Hepatocyte (in vitro differentiated cells): ENCODE measurements around the gene NRSN2. TPM values are rescaled to one million over a fixed set of nuclear protein-coding genes. Genes with fewer than 3 reads are reported as not detected.

Experiments used
- DNase-seq: peaks from one replicate; pipeline ENCODE4 v3.0.0-alpha.2; 2016; ENCODE audit warnings: low spot score
- H2AFZ ChIP-seq: fragments of 200-600 bp; sonication (generic); 2 replicates; pipeline ENCODE4 v1.6.0; 2016; ENCODE audit warnings: antibody characterized with exemption, mild to moderate bottlenecking
- H3K27ac ChIP-seq: fragments of 200-600 bp; sonication (generic); 2 replicates; pipeline ENCODE4 v1.5.1; 2016; ENCODE audit warnings: mild to moderate bottlenecking
- H3K27me3 ChIP-seq: fragments of 200-600 bp; sonication (generic); 2 replicates; pipeline ENCODE4 v1.6.1; 2016
- H3K36me3 ChIP-seq: fragments of 200-600 bp; sonication (generic); replicated peaks from 2 replicates; pipeline ENCODE4 v1.5.1; 2016; ENCODE audit warnings: low read depth; ENCODE audit not compliant: insufficient read depth
- H3K4me1 ChIP-seq: fragments of 200-600 bp; sonication (generic); 2 replicates; pipeline ENCODE4 v1.5.1; 2016; ENCODE audit warnings: mild to moderate bottlenecking, moderate library complexity; ENCODE audit not compliant: insufficient read depth
- H3K4me2 ChIP-seq: fragments of 200-600 bp; sonication (generic); 2 replicates; pipeline ENCODE4 v1.6.0; 2016
- H3K4me3 ChIP-seq: fragments of 200-600 bp; sonication (generic); 2 replicates; pipeline ENCODE4 v1.5.1; 2016; ENCODE audit warnings: mild to moderate bottlenecking
- H3K79me2 ChIP-seq: fragments of 200-600 bp; sonication (generic); 2 replicates; pipeline ENCODE4 v1.6.0; 2017; ENCODE audit warnings: mild to moderate bottlenecking
- H3K9me2 ChIP-seq: fragments of 200-600 bp; sonication (generic); replicated peaks from 2 replicates; pipeline ENCODE4 v1.6.0; 2017; ENCODE audit warnings: mild to moderate bottlenecking; ENCODE audit not compliant: insufficient read depth
- H3K9me3 ChIP-seq: fragments of 200-600 bp; sonication (generic); 2 replicates; pipeline ENCODE4 v1.5.1; 2016; ENCODE audit warnings: low read depth, mild to moderate bottlenecking
- H4K20me1 ChIP-seq: fragments of 200-600 bp; sonication (generic); 2 replicates; pipeline ENCODE4 v1.6.0; 2016; ENCODE audit warnings: mild to moderate bottlenecking; ENCODE audit not compliant: insufficient read depth, poor library complexity, severe bottlenecking
- EZH2 ChIP-seq: fragments of 200-600 bp; sonication (generic); IDR thresholded peaks from 2 replicates; pipeline ENCODE4 v1.6.1; 2016; ENCODE audit warnings: antibody characterized with exemption, mild to moderate bottlenecking, borderline replicate concordance
- EZH2phosphoT487 ChIP-seq: fragments of 200-600 bp; sonication (generic); IDR thresholded peaks from one replicate; pipeline ENCODE4 v1.6.1; 2018; ENCODE audit warnings: antibody characterized with exemption, mild to moderate bottlenecking, low read depth, moderate library complexity; ENCODE audit not compliant: unreplicated experiment, severe bottlenecking
- WGBS: methylation state at CpG from one replicate; pipeline ENCODE4 v1.1.6; 2016; ENCODE audit warnings: low lambda C conversion rate; ENCODE audit errors: missing lambda C conversion rate; 5-methylcytosine and 5-hydroxymethylcytosine counted together
- polyA plus RNA-seq: library from polyadenylated mRNA; unstranded; fragments of >200 nt; fragmentation: Nextera tagmentation; extraction: Ambion mirVana; gene quantifications from 2 replicates; pipeline ENCODE4 v1.2.1, GENCODE V29; 2016
- total RNA-seq: library from RNA; depleted of rRNA; stranded (reverse); fragments of >200 nt; gene quantifications from 2 replicates; pipeline ENCODE4 v1.2.3, GENCODE V29; 2014
- TF ChIP-seq, protein P1 (sequence below): fragments of 200-600 bp; sonication (generic); IDR thresholded peaks from 2 replicates; pipeline ENCODE4 v1.5.1; 2016; ENCODE audit warnings: antibody characterized with exemption, mild to moderate bottlenecking; ENCODE audit not compliant: poor library complexity

Gene NRSN2
- total and polyA plus RNA-seq, 2 experiments from 2014 or later, result 29.8 to 68.1 TPM

GRCh38 chr20:396252-396618 lies 49.3 kb downstream of the NRSN2 start:
- no peaks in the 10 kb centered on the region for H3K9me2 ChIP-seq
- WGBS, result 95% methylated on average over 24 of the region's 24 CpGs
- TF ChIP-seq EZH2 (no peak), EZH2phosphoT487 (no peak)
- TF ChIP-seq, protein P1, sequence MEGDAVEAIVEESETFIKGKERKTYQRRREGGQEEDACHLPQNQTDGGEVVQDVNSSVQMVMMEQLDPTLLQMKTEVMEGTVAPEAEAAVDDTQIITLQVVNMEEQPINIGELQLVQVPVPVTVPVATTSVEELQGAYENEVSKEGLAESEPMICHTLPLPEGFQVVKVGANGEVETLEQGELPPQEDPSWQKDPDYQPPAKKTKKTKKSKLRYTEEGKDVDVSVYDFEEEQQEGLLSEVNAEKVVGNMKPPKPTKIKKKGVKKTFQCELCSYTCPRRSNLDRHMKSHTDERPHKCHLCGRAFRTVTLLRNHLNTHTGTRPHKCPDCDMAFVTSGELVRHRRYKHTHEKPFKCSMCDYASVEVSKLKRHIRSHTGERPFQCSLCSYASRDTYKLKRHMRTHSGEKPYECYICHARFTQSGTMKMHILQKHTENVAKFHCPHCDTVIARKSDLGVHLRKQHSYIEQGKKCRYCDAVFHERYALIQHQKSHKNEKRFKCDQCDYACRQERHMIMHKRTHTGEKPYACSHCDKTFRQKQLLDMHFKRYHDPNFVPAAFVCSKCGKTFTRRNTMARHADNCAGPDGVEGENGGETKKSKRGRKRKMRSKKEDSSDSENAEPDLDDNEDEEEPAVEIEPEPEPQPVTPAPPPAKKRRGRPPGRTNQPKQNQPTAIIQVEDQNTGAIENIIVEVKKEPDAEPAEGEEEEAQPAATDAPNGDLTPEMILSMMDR, result no peak

GRCh38 chr20:396619-397431 lies 49.9 kb downstream of the NRSN2 start:
- no peaks in the 10 kb centered on the region for H3K79me2 ChIP-seq
- DNase-seq, result no peak
- no peaks in the 10 kb centered on the region for H3K9me2 ChIP-seq
- no peak overlapping the region for H2AFZ ChIP-seq
- H3K4me2 ChIP-seq, result no peak overlapping the region
- H3K27me3 ChIP-seq, result no peaks in the 10 kb centered on the region
- 82% methylated on average over 4 of the region's 4 CpGs for WGBS
- TF ChIP-seq EZH2phosphoT487 (no peak), EZH2 (no peak)
- TF ChIP-seq, protein P1, result no peak
- H3K27ac ChIP-seq, result peak overlapping the region; percentile 37
- no peaks in the 10 kb centered on the region for H3K36me3 ChIP-seq
- H3K4me3 ChIP-seq, result no peak overlapping the region
- H4K20me1 ChIP-seq, result no peaks in the 10 kb centered on the region
- no peaks in the 10 kb centered on the region for H3K9me3 ChIP-seq
- no peaks in the 10 kb centered on the region for H3K4me1 ChIP-seq

More at GRCh38 chr20:396252-396618, 49.3 kb downstream of the NRSN2 start:
- no peaks in the 10 kb centered on the region for H3K9me3 ChIP-seq
- H3K4me2 ChIP-seq, result no peak overlapping the region
- no peak overlapping the region for H2AFZ ChIP-seq
- no peaks in the 10 kb centered on the region for H3K27me3 ChIP-seq
- no peaks in the 10 kb centered on the region for H3K36me3 ChIP-seq
- no peaks in the 10 kb centered on the region for H4K20me1 ChIP-seq
- no peak overlapping the region for H3K27ac ChIP-seq
- no peak for DNase-seq
- H3K4me1 ChIP-seq, result no peaks in the 10 kb centered on the region
- no peak overlapping the region for H3K4me3 ChIP-seq
- no peaks in the 10 kb centered on the region for H3K79me2 ChIP-seq

- no peak overlapping the region for H3K4me3 ChIP-seq
- WGBS, result 92% methylated on average over 6 of the region's 6 CpGs
- H3K27ac ChIP-seq, result peak overlapping the region; percentile 37
- H3K9me3 ChIP-seq, result no peaks in the 10 kb centered on the region
- DNase-seq, result no peak
- no peak overlapping the region for H3K4me2 ChIP-seq
- H2AFZ ChIP-seq, result no peak overlapping the region
- TF ChIP-seq, protein P1, result no peak
- TF ChIP-seq EZH2phosphoT487 (no peak), EZH2 (no peak)
- no peaks in the 10 kb centered on the region for H4K20me1 ChIP-seq
- peaks cover 6% of the 10 kb centered on the region for H3K4me1 ChIP-seq
- H3K79me2 ChIP-seq, result no peaks in the 10 kb centered on the region
- H3K36me3 ChIP-seq, result no peaks in the 10 kb centered on the region
- H3K9me2 ChIP-seq, result no peaks in the 10 kb centered on the region
- no peaks in the 10 kb centered on the region for H3K27me3 ChIP-seq
These were observed 50.7 kb downstream of the NRSN2 start for GRCh38 chr20:397432-398237.
